Kidney (tissue), 14 donors: ENCODE measurements around the gene CORO2B. TPM values are rescaled to one million over a fixed set of nuclear protein-coding genes. Genes with fewer than 3 reads are reported as not detected.

Experiments
- DNase-seq, 5 donors: peaks; one replicate each; pipeline ENCODE4 v3.0.0-alpha.2; 2013 to 2020
- FAIRE-seq: peaks from 2 replicates; lab custom pipeline; 2012; peaks lifted over from hg19 to GRCh38; lab: Jason Lieb, UNC
- H3K27ac ChIP-seq, 2 donors: one replicate each; pipeline ENCODE4 v1.7.0; 2013; ENCODE audit warnings: low read depth in 2 of 2, low read length in 2 of 2, inconsistent platforms in 1 of 2
- H3K27me3 ChIP-seq: one replicate; pipeline ENCODE4 v1.7.1; 2013; ENCODE audit warnings: low read length, inconsistent platforms; ENCODE audit not compliant: control insufficient read depth, insufficient read depth
- H3K36me3 ChIP-seq, 3 donors: one replicate each; pipeline versions ENCODE4 v1.7.0 to v1.7.1; 2013; ENCODE audit warnings: low read length in 3 of 3, control low read depth in 1 of 3, inconsistent platforms in 1 of 3; ENCODE audit not compliant: insufficient read depth in 3 of 3, control insufficient read depth in 2 of 3
- H3K4me1 ChIP-seq, 3 donors: one replicate each; pipeline versions ENCODE4 v1.7.0 to v1.7.1; 2013; ENCODE audit warnings: low read length in 3 of 3, inconsistent platforms in 1 of 3, low read depth in 1 of 3; ENCODE audit not compliant: control insufficient read depth in 2 of 3, insufficient read depth in 2 of 3
- H3K4me3 ChIP-seq, 3 donors: one replicate each; pipeline versions ENCODE4 v1.7.0 to v1.8.1; 2013; ENCODE audit warnings: low read length in 3 of 3, control low read depth in 1 of 3, inconsistent platforms in 1 of 3
- H3K9ac ChIP-seq, 3 donors: one replicate each; pipeline versions ENCODE4 v1.7.0 to v1.7.1; 2013; ENCODE audit warnings: low read length in 3 of 3, control low read depth in 1 of 3, inconsistent platforms in 1 of 3
- H3K9me3 ChIP-seq, 3 donors: one replicate each; pipeline versions ENCODE4 v1.7.0 to v1.7.1; 2013; ENCODE audit warnings: low read length in 3 of 3, control low read depth in 1 of 3, inconsistent platforms in 1 of 3; ENCODE audit not compliant: control insufficient read depth in 2 of 3, insufficient read depth in 1 of 3
- intact Hi-C: fragments of 100-400 bp; cut with DNase I; formaldehyde crosslinking; loops from one replicate; pipeline ENCODE4 v1.11.1; 2022
- polyA plus RNA-seq: library from polyadenylated mRNA; stranded (reverse); fragments of 350-450 nt; fragmentation: Illumina TruSeq; extraction: RNeasy Lipid Tissue Mini Kit (QIAGEN cat#74804); gene quantifications from one replicate; pipeline ENCODE4 v1.2.3, GENCODE V29; 2014; ENCODE audit warnings: low read depth, low replicate concordance; ENCODE audit not compliant: insufficient read depth
- total RNA-seq: library from RNA; stranded (reverse); fragmentation: NEBNext Ultra II Directional; extraction: Animal tissue kit (Norgen Biotek cat#: 25700); gene quantifications from one replicate; pipeline ENCODE4 v1.2.1, GENCODE V29; 2021
- TF ChIP-seq, protein P1 (sequence below): IDR thresholded peaks from 3 replicates; pipeline ENCODE4 v1.5.1; 2012; ENCODE audit warnings: mild to moderate bottlenecking, moderate library complexity, borderline replicate concordance; ENCODE audit not compliant: insufficient read depth; ENCODE audit errors: extremely low read depth
- donor health status: control.
- donor health status: control.
- donor health status: control.
- donor health status: control.
- donor health status: control.
- donor health status: DM: yes; HTN: yes; CAD: no.
- donor health status: Normal renal cell carcinoma (clear cell type).

CORO2B gene
- total and polyA plus RNA-seq, 2 donors from 2014 or later, result 7.9 to 9.0 TPM

DNA sequence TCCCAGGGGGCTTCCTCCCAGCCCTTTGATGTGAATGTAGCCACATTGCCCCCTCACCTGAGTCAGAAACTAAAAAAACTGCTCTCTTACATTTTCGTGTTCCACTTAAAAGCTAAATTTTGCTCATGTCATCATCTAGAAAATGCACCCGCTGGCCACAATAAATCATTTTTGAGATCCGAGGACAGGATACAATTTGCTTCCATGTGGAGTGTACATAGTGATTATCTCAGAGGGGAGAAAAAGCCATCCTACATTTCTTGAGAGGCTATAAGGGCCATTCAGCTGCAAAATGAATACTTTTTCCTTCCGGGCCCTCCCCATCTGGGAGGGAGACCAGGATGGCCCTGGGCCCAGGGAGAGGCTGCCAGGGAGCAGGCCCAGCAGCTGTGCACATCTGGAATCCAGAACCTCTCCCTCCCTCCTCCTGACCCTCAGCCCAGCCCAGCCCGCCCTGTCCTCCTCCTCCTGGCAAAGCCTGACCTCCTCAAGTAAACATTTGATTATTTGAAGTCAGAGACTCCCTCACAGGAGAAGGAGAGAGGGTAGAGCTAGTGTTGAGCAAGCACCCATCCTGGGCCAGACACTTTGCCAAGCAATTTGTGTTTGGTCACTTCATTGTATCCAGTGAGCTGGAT lies 59.1 kb downstream of the CORO2B start:
- FAIRE-seq, result no peak
- Histone ChIP-seq H3K4me1 (peaks cover 0 to 4% (median 2%) of the 10 kb centered on the region in 3 donors), H3K36me3 (no peaks in the 10 kb centered on the region), H3K4me3 (no peak overlapping the region), H3K27me3 (no peaks in the 10 kb centered on the region), H3K9me3 (no peaks in the 10 kb centered on the region), H3K9ac (no peak overlapping the region), H3K27ac (no peak overlapping the region)
- DNase-seq, result peak in 2 of 5 donors; percentile 59 to 82
- intact Hi-C loops, result no loop called here
- TF ChIP-seq, protein P1, sequence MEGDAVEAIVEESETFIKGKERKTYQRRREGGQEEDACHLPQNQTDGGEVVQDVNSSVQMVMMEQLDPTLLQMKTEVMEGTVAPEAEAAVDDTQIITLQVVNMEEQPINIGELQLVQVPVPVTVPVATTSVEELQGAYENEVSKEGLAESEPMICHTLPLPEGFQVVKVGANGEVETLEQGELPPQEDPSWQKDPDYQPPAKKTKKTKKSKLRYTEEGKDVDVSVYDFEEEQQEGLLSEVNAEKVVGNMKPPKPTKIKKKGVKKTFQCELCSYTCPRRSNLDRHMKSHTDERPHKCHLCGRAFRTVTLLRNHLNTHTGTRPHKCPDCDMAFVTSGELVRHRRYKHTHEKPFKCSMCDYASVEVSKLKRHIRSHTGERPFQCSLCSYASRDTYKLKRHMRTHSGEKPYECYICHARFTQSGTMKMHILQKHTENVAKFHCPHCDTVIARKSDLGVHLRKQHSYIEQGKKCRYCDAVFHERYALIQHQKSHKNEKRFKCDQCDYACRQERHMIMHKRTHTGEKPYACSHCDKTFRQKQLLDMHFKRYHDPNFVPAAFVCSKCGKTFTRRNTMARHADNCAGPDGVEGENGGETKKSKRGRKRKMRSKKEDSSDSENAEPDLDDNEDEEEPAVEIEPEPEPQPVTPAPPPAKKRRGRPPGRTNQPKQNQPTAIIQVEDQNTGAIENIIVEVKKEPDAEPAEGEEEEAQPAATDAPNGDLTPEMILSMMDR, result no peak

DNA sequence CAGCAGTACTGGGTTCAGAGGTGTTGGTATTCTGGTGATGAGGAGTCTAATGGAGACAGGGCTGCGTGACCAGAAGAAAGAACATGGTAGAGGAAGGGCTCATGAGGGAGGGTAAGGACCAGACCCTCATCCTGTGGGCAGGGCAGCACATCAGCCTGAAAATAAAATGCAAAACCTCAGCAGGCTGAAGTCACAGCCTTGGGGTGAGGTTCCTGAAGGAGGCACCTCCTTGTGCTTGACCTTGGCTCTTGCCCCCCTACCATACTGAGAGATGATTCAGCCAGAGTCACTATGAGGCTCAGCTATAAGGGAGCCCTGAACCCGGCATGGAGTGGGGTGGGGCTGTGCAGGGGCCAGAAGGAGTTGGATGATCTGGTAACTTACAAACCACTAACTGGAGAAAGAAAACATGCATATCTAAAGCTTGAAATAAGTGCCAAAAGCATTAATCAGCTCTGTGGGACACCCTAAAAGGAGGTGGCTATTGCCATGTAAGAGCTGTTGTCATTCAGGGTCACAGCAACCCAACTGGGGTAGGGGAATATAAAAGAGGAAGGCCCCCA lies 60.2 kb downstream of the CORO2B start:
- H3K9ac ChIP-seq, result no peak overlapping the region
- TF ChIP-seq, protein P1, result no peak
- FAIRE-seq (no peak), DNase-seq (no peak)
- H3K4me1 ChIP-seq, result peaks cover 0 to 4% (median 0%) of the 10 kb centered on the region in 3 donors
- no peaks in the 10 kb centered on the region for H3K36me3 ChIP-seq
- no peaks in the 10 kb centered on the region for H3K9me3 ChIP-seq
- intact Hi-C loops, result no loop called here
- H3K27ac ChIP-seq, result no peak overlapping the region
- H3K4me3 ChIP-seq, result no peak overlapping the region
- no peaks in the 10 kb centered on the region for H3K27me3 ChIP-seq

DNA sequence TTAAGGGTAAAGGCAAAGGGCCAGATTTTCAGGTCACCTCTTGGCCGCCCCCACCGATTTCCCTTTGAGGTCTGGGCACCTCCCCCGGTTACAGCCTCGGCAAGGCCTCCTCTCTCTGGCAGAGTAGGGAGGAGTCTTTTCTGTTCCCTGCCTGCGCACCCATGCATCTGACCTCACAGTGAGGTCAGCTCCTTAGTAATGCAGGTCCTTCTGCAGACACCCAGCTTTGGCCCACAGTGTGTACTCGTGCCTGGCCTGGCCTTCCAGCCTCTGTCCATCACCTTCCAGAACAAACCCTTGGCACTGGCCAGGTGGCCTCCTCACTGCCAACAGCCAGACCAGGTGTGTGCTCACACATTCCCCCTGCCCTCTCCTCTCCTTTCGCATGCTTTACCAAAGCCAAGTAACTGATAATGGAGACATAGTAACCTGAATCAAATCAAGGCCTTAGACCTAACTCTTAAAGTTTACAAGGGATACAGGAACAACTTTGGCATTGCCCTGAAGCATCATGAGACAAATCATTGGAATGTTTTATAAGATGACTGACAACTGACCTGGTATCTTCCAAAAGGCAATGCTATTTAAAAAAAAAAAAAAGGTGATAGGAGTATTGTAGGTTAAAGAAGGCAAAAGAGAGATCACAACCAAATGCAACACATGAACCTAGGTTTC lies 61.3 kb downstream of the CORO2B start:
- Histone ChIP-seq H3K9me3 (no peaks in the 10 kb centered on the region), H3K27me3 (no peaks in the 10 kb centered on the region), H3K27ac (no peak overlapping the region), H3K4me3 (no peak overlapping the region), H3K36me3 (no peaks in the 10 kb centered on the region), H3K9ac (no peak overlapping the region), H3K4me1 (peaks cover 0 to 4% (median 0%) of the 10 kb centered on the region in 3 donors)
- intact Hi-C loops, result no loop called here
- DNase-seq (no peak), FAIRE-seq (no peak)
- TF ChIP-seq, protein P1, result no peak
